ENCODE measurements around the gene MYRIP. TPM values are rescaled to one million over a fixed set of nuclear protein-coding genes. Genes with fewer than 3 reads are reported as not detected.

Gene MYRIP
- total RNA-seq, 1 donor from 2014 or later, result 12.7 TPM

GRCh38 chr3:40102182-40102581, 292.8 kb downstream of the MYRIP start:
- no peaks in the 10 kb centered on the region for H3K36me3 ChIP-seq
- H3K4me1 ChIP-seq, result no peaks in the 10 kb centered on the region
- peaks cover 7 to 11% of the 10 kb centered on the region in 2 donors for H3K9me3 ChIP-seq
- no peak overlapping the region for H3K27ac ChIP-seq
- H3K27me3 ChIP-seq, result no peaks in the 10 kb centered on the region
- intact Hi-C loops (cut with DNase I), result no loop called here
- no peak overlapping the region for H3K4me3 ChIP-seq
- no peak for DNase-seq (ENCODE audit: low spot score in 2 of 2)
- TF ChIP-seq, protein P1, sequence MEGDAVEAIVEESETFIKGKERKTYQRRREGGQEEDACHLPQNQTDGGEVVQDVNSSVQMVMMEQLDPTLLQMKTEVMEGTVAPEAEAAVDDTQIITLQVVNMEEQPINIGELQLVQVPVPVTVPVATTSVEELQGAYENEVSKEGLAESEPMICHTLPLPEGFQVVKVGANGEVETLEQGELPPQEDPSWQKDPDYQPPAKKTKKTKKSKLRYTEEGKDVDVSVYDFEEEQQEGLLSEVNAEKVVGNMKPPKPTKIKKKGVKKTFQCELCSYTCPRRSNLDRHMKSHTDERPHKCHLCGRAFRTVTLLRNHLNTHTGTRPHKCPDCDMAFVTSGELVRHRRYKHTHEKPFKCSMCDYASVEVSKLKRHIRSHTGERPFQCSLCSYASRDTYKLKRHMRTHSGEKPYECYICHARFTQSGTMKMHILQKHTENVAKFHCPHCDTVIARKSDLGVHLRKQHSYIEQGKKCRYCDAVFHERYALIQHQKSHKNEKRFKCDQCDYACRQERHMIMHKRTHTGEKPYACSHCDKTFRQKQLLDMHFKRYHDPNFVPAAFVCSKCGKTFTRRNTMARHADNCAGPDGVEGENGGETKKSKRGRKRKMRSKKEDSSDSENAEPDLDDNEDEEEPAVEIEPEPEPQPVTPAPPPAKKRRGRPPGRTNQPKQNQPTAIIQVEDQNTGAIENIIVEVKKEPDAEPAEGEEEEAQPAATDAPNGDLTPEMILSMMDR (IDR thresholded peaks at IDR 0.05), result no peak

DNA sequence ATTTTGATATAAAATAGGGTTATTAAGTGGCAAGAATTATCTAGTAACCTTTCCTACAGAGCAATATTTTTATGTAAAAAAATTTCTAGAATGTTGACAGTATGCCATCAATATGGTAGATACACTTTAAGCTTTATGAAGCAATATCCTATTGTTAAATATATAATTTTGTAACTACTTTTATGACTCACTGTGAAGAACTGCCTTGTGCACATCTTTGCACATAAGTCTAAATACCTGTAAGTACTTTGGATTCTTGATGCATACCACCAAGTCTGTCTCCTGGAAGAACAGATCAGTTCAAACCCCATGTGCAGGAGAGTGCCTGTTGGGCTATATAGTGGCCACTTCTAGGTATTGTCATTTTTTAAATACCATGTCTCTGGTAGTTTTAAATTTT, 294.4 kb downstream of the MYRIP start:
- intact Hi-C loops (cut with DNase I), result no loop called here
- no peaks in the 10 kb centered on the region for H3K4me1 ChIP-seq
- no peak overlapping the region for H3K4me3 ChIP-seq
- H3K36me3 ChIP-seq, result no peaks in the 10 kb centered on the region
- TF ChIP-seq, protein P1 (IDR thresholded peaks at IDR 0.05), result no peak
- no peak overlapping the region for H3K27ac ChIP-seq
- H3K9me3 ChIP-seq, result peaks cover 7 to 11% of the 10 kb centered on the region in 2 donors
- no peak for DNase-seq (ENCODE audit: low spot score in 2 of 2)
- no peaks in the 10 kb centered on the region for H3K27me3 ChIP-seq

- TF ChIP-seq, protein P1 (IDR thresholded peaks at IDR 0.05), result no peak
- H3K27ac ChIP-seq, result no peak overlapping the region
- no peak for DNase-seq (ENCODE audit: low spot score in 2 of 2)
- H3K4me1 ChIP-seq, result no peaks in the 10 kb centered on the region
- intact Hi-C loops (cut with DNase I), result no loop called here
- H3K36me3 ChIP-seq, result no peaks in the 10 kb centered on the region
- H3K9me3 ChIP-seq, result peaks cover 7 to 11% of the 10 kb centered on the region in 2 donors
- H3K27me3 ChIP-seq, result no peaks in the 10 kb centered on the region
- H3K4me3 ChIP-seq, result no peak overlapping the region
These were observed 295.0 kb downstream of the MYRIP start for GRCh38 chr3:40104441-40104840.

GRCh38 chr3:40108643-40109042, 299.2 kb downstream of the MYRIP start:
- intact Hi-C loops (cut with DNase I), result no loop called here
- DNase-seq (ENCODE audit: low spot score in 2 of 2), result no peak
- TF ChIP-seq, protein P1 (IDR thresholded peaks at IDR 0.05), result no peak
- no peaks in the 10 kb centered on the region for H3K36me3 ChIP-seq
- no peaks in the 10 kb centered on the region for H3K4me1 ChIP-seq
- H3K27me3 ChIP-seq, result no peaks in the 10 kb centered on the region
- H3K9me3 ChIP-seq, result no peaks in the 10 kb centered on the region
- no peak overlapping the region for H3K27ac ChIP-seq
- no peak overlapping the region for H3K4me3 ChIP-seq

- Histone ChIP-seq H3K4me1 (no peaks in the 10 kb centered on the region), H3K36me3 (no peaks in the 10 kb centered on the region), H3K9me3 (no peaks in the 10 kb centered on the region), H3K27me3 (no peaks in the 10 kb centered on the region), H3K4me3 (no peak overlapping the region), H3K27ac (no peak overlapping the region)
- intact Hi-C loops (cut with DNase I), result no loop called here
- no peak for DNase-seq (ENCODE audit: low spot score in 2 of 2)
- TF ChIP-seq, protein P1 (IDR thresholded peaks at IDR 0.05), result no peak
These were observed 300.5 kb downstream of the MYRIP start for GRCh38 chr3:40109641-40110490.

Data from ascending aorta (tissue), 2 donors.